ENCODE measurements around the gene VAV2. TPM values are rescaled to one million over a fixed set of nuclear protein-coding genes. Genes with fewer than 3 reads are reported as not detected.

The VAV2 gene
- total RNA-seq, 1 experiment from 2014 or later, result 4.4 TPM

DNA sequence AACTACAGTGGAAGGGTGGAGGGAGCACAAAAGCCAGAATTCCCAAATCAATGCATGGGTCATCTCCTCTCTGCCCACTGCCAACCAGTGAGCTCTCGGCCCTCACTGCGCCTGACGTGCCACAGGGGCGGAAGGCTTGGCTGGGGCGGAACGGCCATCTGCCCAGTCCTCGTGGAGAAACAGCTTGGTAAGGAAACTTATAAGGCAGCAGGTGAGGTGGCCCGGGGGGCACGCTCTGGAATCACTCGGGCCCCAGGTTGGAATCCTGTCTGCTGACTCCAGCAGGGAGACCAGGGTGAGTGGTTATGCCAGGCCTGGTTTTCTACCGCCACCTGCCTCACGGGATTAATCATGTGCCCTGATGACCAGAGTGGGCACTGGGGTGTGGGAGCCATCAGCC is 52.3 kb downstream of the VAV2 start:
- no peak for DNase-seq (ENCODE audit: low read depth, low spot score)
- in situ Hi-C loops (cut with HindIII; ENCODE audit: low pct_unique_long_range_greater_than_20kb, low sequenced_read_pairs), result no loop called here

DNA sequence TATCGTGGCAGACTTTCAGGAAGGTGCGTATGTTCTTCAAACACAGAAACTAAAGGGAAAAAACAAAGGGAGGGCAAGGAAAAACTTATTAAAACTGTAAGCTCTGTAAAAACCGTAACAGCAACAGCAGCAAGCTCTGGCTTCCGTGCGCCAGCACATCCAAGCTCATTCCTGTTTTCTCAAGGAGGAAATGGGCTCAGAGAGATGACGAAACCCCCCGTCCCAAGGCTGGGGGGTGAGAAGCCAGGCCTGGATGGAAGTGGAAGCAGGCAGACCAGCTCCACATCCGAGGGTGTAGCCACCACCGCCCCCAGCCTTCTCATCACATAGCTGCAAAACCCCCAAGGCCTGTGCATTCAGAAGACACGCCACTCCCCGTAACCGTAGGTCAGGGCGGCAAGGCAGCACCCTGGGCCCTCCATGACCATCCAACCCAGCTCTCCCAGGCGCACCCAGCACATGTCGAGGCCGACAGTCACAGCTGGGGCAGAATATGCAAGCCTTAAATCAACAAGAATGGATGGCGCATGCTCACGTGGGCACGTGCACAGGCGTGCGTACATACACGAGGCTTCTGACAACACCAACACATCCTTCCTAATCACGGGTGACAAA is 52.8 kb downstream of the VAV2 start:
- DNase-seq (ENCODE audit: low read depth, low spot score), result no peak
- in situ Hi-C loops (cut with HindIII; ENCODE audit: low pct_unique_long_range_greater_than_20kb, low sequenced_read_pairs), result no loop called here

DNA sequence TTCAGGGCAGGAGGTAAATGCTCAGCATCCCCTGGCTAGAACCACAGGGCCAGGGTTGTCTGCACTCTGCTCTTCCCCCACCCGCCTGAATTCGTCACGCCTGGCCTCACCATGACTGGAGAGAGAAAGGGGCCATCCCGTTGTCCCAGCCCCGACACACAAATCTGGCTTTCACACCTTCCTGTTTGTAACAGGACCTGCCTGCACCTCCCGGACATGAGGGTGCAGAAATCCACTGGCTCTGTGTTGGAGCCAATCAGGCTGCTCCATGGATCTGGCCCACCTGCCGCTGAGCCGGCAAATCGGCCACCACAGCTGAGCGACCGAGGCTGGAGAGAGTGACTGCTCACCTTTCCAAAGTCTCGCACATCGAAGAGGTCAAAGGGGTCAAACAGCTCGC is 53.4 kb downstream of the VAV2 start:
- in situ Hi-C loops (cut with HindIII; ENCODE audit: low pct_unique_long_range_greater_than_20kb, low sequenced_read_pairs), result no loop called here
- DNase-seq (ENCODE audit: low read depth, low spot score), result no peak

DNA sequence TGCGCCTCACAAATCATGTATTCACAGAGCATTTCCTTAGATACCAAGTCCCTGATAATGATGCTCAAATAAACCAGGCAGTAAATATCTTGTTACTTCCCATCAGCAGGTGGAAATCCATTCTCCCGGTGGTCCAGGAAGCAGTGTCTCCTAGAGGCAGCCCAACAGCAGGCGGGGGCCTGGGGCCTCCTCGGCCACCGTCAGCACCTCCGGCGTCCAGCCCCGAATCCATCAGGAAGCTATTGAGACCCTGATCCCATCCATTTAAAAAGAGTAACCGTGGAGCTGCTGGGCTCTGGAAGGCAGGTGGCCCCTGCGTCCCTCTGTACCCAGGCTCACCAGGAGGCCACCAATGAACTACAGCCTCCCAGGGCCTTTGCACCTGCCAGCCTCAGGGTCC is 54.0 kb downstream of the VAV2 start:
- no peak for DNase-seq (ENCODE audit: low read depth, low spot score)
- in situ Hi-C loops (cut with HindIII; ENCODE audit: low pct_unique_long_range_greater_than_20kb, low sequenced_read_pairs), result no loop called here

DNA sequence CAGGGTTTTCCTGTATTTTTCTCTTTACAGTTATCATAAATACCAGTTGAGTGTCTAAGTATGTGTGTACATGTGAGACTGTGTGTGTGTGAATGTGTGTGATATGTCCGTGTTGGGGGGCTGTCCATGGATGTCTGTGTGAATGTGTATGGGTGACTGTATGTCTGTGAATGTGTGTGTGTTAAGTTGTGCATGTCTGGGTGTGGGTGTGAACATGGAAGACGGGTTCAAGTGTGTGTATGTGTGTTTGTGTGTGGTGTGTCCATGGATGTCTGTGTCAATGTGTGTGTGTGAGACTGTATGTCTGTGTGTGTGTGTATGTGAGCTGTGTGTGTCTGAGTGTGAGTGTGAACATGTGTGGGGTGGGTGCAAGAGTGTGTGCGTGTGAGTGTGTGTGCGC is 55.0 kb downstream of the VAV2 start:
- in situ Hi-C loops (cut with HindIII; ENCODE audit: low pct_unique_long_range_greater_than_20kb, low sequenced_read_pairs), result no loop called here
- no peak for DNase-seq (ENCODE audit: low read depth, low spot score)

DNA sequence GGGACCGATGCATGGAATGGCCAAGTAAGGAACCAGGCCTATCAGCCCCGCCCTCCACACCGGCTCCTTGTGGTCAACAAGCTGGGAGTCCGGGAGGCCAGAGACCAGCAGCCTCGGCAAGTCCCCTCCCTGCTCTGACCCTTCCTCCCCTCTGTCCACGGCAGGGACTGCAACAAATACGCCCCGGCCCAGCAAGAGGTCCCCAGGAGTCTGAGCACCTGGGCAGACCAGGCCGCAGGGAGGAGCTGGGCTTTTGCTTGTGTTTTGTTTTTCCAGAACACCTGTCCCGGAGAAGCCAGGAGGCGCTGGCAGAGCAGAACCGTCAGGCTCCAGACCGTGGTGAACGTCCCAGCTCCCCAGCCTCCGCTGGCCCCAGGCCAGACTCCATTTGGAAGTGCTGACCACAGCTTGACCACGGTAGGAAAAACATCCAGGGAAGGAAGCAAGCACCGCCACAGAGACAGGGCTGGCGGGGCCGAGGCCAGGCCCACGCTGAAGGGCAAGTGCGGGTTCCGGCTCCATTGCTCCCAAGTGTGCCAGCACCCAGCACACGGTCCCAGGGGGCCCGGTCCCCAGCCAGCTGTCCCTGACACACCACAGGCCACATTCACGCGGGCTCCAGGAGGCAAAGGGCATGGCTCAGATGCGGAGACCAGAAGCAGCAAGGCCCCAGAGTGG is 56.7 kb downstream of the VAV2 start:
- in situ Hi-C loops (cut with HindIII; ENCODE audit: low pct_unique_long_range_greater_than_20kb, low sequenced_read_pairs), result no loop called here

DNA sequence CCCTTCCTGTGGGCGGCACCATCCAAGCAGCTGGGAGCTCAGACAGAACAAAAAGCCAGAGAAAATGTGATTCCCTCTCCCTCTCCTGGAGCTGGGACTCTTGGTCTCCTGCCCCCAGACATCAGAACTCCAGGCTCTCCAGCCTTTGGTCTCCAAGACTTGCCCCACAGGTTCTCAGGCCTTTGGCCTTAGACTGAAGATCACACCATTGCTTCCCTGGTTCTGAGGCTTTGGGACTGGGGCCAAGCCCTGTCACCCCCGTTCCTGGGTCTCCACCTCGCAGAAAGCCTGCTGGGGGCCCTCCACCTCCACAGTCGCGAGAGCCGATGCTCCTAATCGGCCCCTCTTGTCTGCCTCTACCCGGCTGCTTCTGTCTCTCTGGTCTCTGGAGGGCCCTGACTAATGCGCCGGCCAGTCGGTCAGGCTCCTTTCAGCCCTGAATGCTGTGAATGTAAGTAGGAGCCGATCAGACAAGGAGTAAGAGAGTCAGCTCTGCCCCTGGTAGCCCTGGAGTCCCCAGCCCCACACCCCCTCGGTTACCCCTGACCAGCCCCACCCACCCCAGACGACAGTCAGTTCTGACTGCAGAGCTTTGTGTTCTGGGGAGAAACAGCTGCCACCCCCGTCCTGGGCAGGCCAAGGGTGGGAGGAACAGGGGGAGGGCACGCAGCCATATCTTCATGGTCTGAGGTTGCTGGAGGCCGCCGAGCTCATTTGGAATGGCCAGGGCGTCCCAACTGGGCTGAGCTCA is 57.5 kb downstream of the VAV2 start:
- no peak for DNase-seq (ENCODE audit: low read depth, low spot score)
- in situ Hi-C loops (cut with HindIII; ENCODE audit: low pct_unique_long_range_greater_than_20kb, low sequenced_read_pairs), result no loop called here

More for the DNA sequence above, 56.7 kb downstream of the VAV2 start:
- no peak for DNase-seq (ENCODE audit: low read depth, low spot score)

DNA sequence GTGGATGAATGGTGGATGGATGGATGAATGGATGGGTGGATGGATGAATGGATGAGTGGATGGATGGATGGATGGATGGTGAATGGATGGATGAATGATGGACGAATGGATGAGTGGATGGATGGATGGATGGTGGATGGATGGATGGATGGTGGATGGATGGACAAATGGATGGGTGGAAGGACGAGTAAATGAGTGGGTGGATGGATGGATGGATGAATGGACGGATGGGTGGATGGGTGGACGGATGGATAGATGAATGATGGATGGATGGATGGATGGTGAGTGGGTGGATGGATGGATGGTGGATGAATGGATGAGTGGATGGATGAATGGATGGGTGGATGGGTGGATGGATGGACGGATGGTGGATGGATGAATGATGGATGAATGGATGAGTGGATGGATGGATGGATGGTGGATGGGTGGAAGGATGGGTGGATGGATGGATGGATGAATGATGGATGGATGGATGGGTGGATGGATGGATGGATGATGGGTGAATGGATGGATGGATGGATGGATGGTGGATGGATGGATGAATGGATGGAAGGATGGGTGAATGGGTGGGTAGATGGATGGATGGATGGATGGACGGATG is 58.6 kb downstream of the VAV2 start:
- in situ Hi-C loops (cut with HindIII; ENCODE audit: low pct_unique_long_range_greater_than_20kb, low sequenced_read_pairs), result no loop called here

DNA sequence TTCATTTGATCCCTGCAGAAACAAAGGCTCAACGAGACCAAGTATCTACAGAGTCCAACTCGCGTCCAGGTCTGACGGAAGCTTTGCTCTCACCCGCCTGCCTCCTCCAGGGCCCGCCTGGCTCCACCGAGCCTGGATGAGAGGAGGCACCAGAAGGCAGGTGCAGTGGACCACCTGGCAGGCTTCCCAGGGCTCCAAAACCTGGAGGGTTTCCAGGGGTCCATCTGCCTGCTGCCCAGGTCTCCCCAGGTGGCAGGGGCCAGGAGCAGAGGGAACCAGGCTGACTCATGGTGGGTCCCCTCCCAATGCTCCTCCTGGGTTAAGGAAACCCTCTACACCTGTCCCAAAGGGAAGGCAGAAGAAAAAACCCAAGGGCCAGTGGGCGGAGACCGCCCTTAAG is 59.5 kb downstream of the VAV2 start:
- in situ Hi-C loops (cut with HindIII; ENCODE audit: low pct_unique_long_range_greater_than_20kb, low sequenced_read_pairs), result no loop called here
- DNase-seq (ENCODE audit: low read depth, low spot score), result no peak

More for the DNA sequence above, 58.6 kb downstream of the VAV2 start:
- DNase-seq (ENCODE audit: low read depth, low spot score), result no peak

DNA sequence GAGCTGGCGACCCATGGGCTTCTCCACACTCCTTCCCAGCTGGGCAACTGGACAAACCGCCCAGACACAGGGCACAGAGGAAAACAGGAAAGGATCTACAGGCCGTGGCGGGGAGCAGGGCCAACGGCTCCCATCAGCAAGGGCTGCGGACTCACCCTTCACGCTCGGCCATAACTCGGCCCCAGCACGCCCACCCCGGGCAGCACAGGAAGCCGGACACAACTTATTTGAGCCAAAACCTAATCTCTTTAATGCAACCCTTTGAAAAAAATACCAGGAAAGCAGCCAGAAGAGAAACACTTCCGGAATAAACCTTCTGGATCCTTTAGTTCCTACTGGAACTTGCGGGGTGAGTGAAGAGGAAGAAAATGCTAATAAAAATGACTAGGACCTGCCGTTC is 59.9 kb downstream of the VAV2 start:
- in situ Hi-C loops (cut with HindIII; ENCODE audit: low pct_unique_long_range_greater_than_20kb, low sequenced_read_pairs), result no loop called here
- DNase-seq (ENCODE audit: low read depth, low spot score), result no peak

DNA sequence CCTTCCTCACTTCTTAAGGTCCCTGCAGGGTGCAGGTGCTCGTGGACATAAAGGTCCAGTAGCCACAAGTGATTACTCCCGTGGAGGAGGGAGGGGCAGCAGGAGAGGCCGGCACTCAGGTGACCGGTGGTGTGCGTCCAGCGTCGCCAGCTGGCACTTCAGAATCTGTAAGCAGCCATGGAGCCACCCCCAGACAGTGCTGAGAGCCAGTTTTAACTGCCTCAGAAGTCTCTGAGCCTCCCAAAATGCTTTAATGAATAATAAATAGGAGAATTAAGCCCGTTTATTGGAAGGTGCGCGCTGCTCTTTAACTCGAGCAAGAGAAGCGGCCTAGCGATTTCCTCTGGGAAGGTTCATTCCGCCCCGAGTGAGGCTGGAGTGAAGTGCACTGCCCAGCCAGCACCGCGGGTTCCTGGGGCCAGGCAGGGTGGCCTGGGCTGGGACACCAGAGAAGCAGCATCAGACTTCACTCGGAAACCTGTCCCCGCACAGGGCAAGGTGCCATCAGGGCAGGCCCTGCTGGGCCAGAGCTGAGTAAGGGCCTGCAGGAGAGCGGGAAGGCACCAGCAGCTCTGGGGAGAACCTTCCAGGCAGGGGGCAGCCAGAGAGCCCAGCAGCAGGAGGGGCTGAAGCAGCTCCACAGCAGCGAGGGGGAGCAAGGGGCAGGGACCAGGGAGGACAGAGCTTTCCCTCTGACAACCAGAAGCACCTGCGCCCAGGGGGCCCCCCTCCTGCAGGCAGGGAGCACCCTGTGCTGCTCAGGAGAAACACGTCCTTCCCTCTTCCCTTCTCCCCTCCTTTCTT is 61.2 kb downstream of the VAV2 start:
- DNase-seq (ENCODE audit: low read depth, low spot score), result no peak
- in situ Hi-C loops (cut with HindIII; ENCODE audit: low pct_unique_long_range_greater_than_20kb, low sequenced_read_pairs), result no loop called here

DNA sequence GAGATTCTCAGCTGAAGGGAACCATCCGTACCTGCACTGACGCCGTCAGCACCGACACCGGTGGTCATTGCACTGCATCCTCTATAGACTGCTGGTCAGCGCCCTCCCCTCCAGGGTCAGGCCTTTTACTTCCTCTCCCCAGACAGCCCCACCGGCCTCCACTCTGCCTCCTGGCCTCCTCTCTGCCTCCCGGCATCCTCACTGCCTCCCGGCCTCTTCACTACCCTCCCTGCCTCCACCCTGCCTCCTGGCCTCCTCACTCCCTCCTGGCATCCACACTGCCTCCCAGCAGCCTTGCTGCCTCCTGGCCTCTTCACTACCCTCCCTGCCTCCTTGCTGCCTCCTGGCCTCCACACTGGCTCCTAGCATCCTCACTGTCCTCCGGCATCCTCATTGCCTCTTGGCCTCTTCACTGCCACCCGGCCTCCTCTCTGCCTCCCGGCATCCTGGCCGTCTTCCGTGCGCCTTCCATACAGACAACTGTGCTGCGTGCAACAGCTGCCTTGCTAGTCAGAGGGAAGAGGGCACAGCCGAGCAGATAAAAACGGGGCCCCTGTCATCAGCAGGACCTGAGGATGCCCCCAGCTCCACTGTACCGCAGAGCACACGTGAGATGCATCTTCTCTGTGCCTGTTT is 62.0 kb downstream of the VAV2 start:
- DNase-seq (ENCODE audit: low read depth, low spot score), result no peak
- in situ Hi-C loops (cut with HindIII; ENCODE audit: low pct_unique_long_range_greater_than_20kb, low sequenced_read_pairs), result no loop called here

DNA sequence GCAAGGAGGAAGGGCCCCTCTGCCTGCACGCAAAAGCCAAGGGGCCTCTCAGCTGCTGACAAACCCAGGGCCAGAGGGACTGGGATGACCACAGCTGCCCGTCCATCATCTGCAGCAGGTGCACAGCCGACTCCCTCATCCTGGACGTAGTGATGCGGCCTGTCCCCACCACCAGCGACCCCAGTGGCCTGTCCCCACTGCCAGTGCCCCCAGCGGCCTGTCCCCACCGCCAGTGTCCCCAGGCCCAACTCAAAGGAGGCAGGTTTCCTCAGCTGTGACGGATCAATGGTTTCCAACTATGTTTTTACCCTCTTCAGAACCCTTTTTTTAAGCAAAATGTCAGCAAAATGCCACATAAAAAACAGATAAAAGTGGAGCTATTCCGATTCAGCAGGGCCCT is 62.5 kb downstream of the VAV2 start:
- in situ Hi-C loops (cut with HindIII; ENCODE audit: low pct_unique_long_range_greater_than_20kb, low sequenced_read_pairs), result no loop called here
- no peak for DNase-seq (ENCODE audit: low read depth, low spot score)

DNA sequence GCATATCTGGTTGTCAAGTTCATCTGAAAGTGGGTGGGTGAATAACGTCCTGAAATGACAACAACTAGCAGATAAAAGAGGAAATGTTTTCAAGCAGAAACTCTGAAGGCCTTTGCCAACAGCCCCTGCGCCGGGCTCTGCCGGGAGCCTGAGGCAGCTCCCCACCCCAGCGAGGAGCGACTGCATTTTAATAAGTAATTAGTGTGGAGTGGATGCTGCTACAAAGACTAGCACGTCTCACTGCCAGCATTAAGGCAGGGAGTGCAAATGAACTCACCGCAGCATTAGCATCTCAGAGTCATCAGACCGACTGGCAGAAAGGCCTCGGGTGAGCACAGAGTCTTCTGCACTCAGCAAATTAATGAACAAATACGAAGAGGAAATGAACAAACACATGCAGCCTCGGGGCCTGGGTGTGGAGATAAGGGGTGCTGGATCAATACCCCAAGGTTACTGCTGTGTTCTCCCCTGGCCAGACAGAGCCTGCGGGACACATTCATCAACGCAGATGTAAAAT is 63.8 kb downstream of the VAV2 start:
- in situ Hi-C loops (cut with HindIII; ENCODE audit: low pct_unique_long_range_greater_than_20kb, low sequenced_read_pairs), result no loop called here
- DNase-seq (ENCODE audit: low read depth, low spot score), result no peak

DNA sequence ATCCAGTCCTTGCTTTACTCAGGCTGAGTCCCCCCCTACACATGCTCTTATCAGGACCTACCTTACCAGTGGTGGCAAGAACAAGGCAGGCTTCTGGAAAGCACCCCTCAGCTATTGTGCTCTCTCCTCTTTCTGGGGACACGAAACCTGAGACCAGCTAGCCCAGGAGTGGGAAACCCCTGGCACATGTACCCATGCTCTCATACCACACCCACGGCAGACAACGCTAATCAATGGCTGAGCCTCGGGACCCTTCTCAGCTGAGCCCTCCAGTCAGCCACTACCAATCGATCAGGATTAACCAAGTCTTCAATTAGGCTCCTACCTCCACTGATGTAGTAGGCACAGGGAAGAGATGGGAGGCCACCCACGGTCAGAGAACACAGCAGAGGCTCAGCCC is 65.1 kb downstream of the VAV2 start:
- in situ Hi-C loops (cut with HindIII; ENCODE audit: low pct_unique_long_range_greater_than_20kb, low sequenced_read_pairs), result no loop called here
- DNase-seq (ENCODE audit: low read depth, low spot score), result no peak

DNA sequence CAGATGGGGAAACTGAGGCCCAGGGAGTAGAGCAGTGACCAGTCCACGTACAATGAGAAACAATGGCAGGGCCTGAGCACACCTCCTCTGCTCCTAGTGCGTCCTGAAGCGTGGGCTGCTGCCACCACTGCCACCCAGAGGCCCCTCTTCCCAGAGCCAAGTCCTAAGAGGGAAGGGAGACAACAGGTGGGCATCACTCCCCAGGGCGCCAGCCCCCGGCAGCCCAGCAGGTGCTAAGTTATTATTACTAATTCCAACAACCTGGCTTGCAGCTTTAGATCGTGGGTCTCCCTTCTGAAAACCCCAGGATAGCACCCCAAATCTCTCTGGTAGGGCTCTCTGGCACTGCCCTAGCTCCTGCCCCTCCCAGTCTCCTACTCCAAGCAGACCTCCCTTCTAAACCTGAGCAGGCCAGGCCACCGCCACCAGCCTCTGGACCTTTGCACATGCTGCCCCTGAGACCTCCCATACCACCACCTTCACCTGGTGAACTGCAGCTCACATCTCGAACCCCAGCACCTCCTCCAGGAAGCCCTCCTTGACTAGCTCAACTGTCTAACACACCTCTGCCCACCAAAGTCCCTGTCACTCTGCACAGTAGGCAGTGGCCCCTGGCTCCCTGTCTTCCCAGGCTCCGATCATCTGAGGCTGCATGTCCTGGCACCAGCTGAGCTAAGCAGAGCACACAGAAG is 65.8 kb downstream of the VAV2 start:
- DNase-seq (ENCODE audit: low read depth, low spot score), result no peak
- in situ Hi-C loops (cut with HindIII; ENCODE audit: low pct_unique_long_range_greater_than_20kb, low sequenced_read_pairs), result no loop called here

DNA sequence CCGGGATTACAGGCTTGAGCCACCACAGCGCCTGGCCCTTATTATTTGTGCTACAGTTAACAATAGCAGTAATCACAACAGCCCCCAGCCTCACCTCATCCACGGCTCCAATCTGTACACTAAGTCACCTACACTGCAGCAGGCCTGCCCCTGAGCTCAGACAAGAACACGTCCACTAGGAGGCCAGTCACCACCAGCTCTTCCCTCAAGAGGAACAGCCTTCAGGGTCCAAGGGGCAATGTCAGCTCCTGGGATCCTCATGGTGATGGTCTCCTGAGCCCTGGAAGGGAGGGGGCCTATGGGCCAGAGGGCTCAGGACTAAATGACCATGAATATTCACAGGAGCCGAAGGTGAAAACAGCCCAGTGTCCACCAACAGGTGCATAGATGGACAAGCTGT is 67.7 kb downstream of the VAV2 start:
- DNase-seq (ENCODE audit: low read depth, low spot score), result no peak
- in situ Hi-C loops (cut with HindIII; ENCODE audit: low pct_unique_long_range_greater_than_20kb, low sequenced_read_pairs), result no loop called here

All from SK-MEL-5 (cell line).